Measurements from ENCODE around the gene UBQLNL. TPM values are rescaled to one million over a fixed set of nuclear protein-coding genes. Genes with fewer than 3 reads are reported as not detected.

UBQLNL gene
- total and polyA plus RNA-seq, 8 donors, result 0.12 to 0.92 (median 0.55) TPM; not detected in 4

DNA sequence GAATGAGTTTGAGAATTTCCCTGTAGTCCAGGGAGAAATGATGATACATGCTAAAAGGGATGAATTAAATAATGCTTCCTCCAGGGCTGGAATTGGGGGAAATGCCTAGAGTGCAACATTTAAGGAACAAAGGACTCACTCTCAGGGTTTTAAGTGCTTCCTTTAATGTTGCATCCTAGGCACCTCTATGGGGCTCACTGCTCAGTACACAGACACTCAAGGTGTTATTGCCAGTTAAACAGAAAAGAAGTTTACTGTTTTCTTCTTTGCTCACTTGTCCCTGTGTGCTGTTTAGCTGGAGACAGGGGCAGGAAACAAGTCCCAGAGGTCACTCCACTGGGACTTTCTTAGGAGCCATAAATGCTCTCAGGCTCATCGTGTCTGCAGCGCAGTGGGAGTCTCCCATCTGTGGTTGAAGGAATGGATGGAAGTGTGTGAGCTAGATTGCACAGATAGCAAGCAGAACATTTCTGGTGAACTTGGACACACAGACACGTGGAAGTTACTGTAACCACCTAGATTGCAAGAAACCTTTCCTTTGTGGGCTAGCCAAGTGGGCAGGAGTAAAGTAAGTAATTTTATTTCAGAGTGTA, 40.2 kb upstream of the UBQLNL start:
- intact Hi-C loops (cut with DNase I; ENCODE audit: low total_unique reads), result no loop called here
- Histone ChIP-seq H3K9me3 (no peaks in the 10 kb centered on the region), H3K36me3 (no peaks in the 10 kb centered on the region), H3K27ac (no peak overlapping the region), H3K4me1 (no peaks in the 10 kb centered on the region), H3K4me3 (no peak overlapping the region), H3K27me3 (no peaks in the 10 kb centered on the region)
- TF ChIP-seq POLR2A (IDR thresholded peaks at IDR 0.05) (no peak), CTCF (IDR thresholded peaks at IDR 0.05) (no peak), EP300 (IDR thresholded peaks at IDR 0.05) (no peak), POLR2AphosphoS5 (IDR thresholded peaks at IDR 0.05) (no peak)
- WGBS, 5 donors, result 55 to 67% (median 61%) methylated on average over 3 of the region's 3 CpGs
- no peak for DNase-seq

GRCh38 chr11:5553343-5553742, 36.8 kb upstream of the UBQLNL start:
- Histone ChIP-seq H3K36me3 (no peaks in the 10 kb centered on the region), H3K9me3 (no peaks in the 10 kb centered on the region), H3K27me3 (no peaks in the 10 kb centered on the region), H3K4me1 (no peaks in the 10 kb centered on the region), H3K27ac (no peak overlapping the region), H3K4me3 (no peak overlapping the region)
- intact Hi-C loops (cut with DNase I; ENCODE audit: low total_unique reads), result no loop called here
- no peak for DNase-seq
- TF ChIP-seq EP300 (IDR thresholded peaks at IDR 0.05) (no peak), CTCF (IDR thresholded peaks at IDR 0.05) (no peak), POLR2AphosphoS5 (IDR thresholded peaks at IDR 0.05) (no peak), POLR2A (IDR thresholded peaks at IDR 0.05) (no peak)

GRCh38 chr11:5550440-5551095, 34.1 kb upstream of the UBQLNL start:
- Histone ChIP-seq H3K9me3 (no peaks in the 10 kb centered on the region), H3K4me1 (no peaks in the 10 kb centered on the region), H3K27ac (no peak overlapping the region), H3K27me3 (no peaks in the 10 kb centered on the region), H3K36me3 (no peaks in the 10 kb centered on the region), H3K4me3 (no peak overlapping the region)
- intact Hi-C loops (cut with DNase I; ENCODE audit: low total_unique reads), result no loop called here
- WGBS, 5 donors, result 62 to 74% (median 72%) methylated on average over 5 of the region's 5 CpGs
- no peak for DNase-seq
- no peak for TF ChIP-seq POLR2AphosphoS5 (IDR thresholded peaks at IDR 0.05)
- no peak for TF ChIP-seq EP300 (IDR thresholded peaks at IDR 0.05)

DNA sequence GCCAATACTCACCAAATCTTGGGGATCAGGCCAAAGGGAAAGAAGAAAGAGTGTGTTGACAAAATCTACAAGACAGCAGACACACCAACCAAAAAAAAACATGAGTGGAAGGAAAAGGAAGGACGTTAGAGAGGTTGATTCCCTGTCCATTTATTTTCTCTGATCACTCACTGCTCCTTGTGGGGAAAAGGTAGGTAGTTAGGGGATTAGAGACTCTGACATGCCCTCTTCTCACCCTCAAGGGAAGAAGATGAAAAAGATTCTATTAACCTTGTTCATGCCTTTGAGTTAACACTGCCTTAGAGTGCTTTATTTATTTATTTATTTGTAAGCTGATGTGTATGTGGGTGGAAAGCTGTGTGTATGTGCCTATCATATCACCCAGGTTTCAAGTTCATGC, 31.9 kb upstream of the UBQLNL start, which contains the start of gene OR52H1:
OR52H1 (minus strand) TSS at position 101 of the 400 bp plus-strand sequence. CDS start 3,035 bp downstream, outside the sequence.
- Histone ChIP-seq H3K9me3 (no peaks in the 10 kb centered on the region), H3K4me3 (no peak within 1 kb of the TSS), H3K36me3 (no peaks in the 10 kb centered on the region), H3K27ac (no peak within 1 kb of the TSS), H3K27me3 (no peaks in the 10 kb centered on the region), H3K4me1 (no peaks in the 10 kb centered on the region)
- DNase-seq, result no peak
- intact Hi-C loops (cut with DNase I; ENCODE audit: low total_unique reads), result no loop called here
- TF ChIP-seq EP300 (IDR thresholded peaks at IDR 0.05) (no peak), POLR2A (IDR thresholded peaks at IDR 0.05) (no peak), POLR2AphosphoS5 (IDR thresholded peaks at IDR 0.05) (no peak), CTCF (IDR thresholded peaks at IDR 0.05) (no peak)
- WGBS, 5 donors, result 26 to 50% (median 39%) methylated on average over 1 of the region's 1 CpG

DNA sequence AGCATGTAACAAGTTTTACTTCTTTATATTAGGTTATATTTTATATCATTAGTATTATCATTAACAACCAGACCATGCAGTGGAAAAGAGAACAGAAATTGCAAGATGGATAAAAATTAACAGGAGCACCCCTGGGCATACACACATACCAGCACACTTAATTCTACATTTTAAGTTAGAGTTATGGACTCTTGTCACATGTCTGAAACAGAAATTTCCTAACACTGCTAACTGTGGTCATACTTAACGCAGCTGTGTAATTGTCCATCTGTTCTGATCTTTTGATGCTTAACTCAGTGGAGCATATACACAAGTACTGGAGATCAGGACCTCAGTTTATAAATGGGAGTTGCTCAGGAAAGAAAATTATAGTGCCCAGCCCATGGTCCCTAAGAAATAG, 31.5 kb upstream of the UBQLNL start:
- H3K27me3 ChIP-seq, result no peaks in the 10 kb centered on the region
- H3K9me3 ChIP-seq, result no peaks in the 10 kb centered on the region
- intact Hi-C loops (cut with DNase I; ENCODE audit: low total_unique reads), result no loop called here
- 93 to 97% (median 95%) methylated on average over 1 of the region's 1 CpG for WGBS, 5 donors
- no peaks in the 10 kb centered on the region for H3K36me3 ChIP-seq
- H3K4me3 ChIP-seq, result no peak overlapping the region
- no peak for DNase-seq
- H3K4me1 ChIP-seq, result no peaks in the 10 kb centered on the region
- H3K27ac ChIP-seq, result no peak overlapping the region
- TF ChIP-seq CTCF (IDR thresholded peaks at IDR 0.05) (no peak), POLR2A (IDR thresholded peaks at IDR 0.05) (no peak), POLR2AphosphoS5 (IDR thresholded peaks at IDR 0.05) (no peak), EP300 (IDR thresholded peaks at IDR 0.05) (no peak)
